ENCODE measurements around the gene ACYP2. TPM values are rescaled to one million over a fixed set of nuclear protein-coding genes. Genes with fewer than 3 reads are reported as not detected.

Gene ACYP2
- total RNA-seq, 3 donors from 2014 or later, result 19.3 to 39.2 (median 27.8) TPM

- no peaks in the 10 kb centered on the region for H3K36me3 ChIP-seq
- DNase-seq (ENCODE audit: low spot score in 2 of 2), result no peak
- H3K27me3 ChIP-seq, result no peaks in the 10 kb centered on the region
- intact Hi-C loops (cut with DNase I; ENCODE audit: low total_unique reads), result no loop called here
- H3K4me1 ChIP-seq, result no peaks in the 10 kb centered on the region
- no peak for TF ChIP-seq POLR2A (IDR thresholded peaks at IDR 0.05)
- TF ChIP-seq POLR2AphosphoS5 (IDR thresholded peaks at IDR 0.05), result no peak
- no peak for TF ChIP-seq CTCF (IDR thresholded peaks at IDR 0.05)
- H3K4me3 ChIP-seq, result no peak overlapping the region
- H3K27ac ChIP-seq, result no peak overlapping the region
- no peaks in the 10 kb centered on the region for H3K9me3 ChIP-seq
Measured at GRCh38 chr2:54308186-54308585, 192.8 kb downstream of the ACYP2 start.

- H3K4me1 ChIP-seq, result no peaks in the 10 kb centered on the region
- H3K27ac ChIP-seq, result no peak overlapping the region
- no peaks in the 10 kb centered on the region for H3K36me3 ChIP-seq
- H3K4me3 ChIP-seq, result no peak overlapping the region
- DNase-seq (ENCODE audit: low spot score in 2 of 2), result no peak
- intact Hi-C loops (cut with DNase I; ENCODE audit: low total_unique reads), result no loop called here
- H3K9me3 ChIP-seq, result no peaks in the 10 kb centered on the region
- no peaks in the 10 kb centered on the region for H3K27me3 ChIP-seq
- TF ChIP-seq POLR2AphosphoS5 (IDR thresholded peaks at IDR 0.05) (no peak), POLR2A (IDR thresholded peaks at IDR 0.05) (no peak), CTCF (IDR thresholded peaks at IDR 0.05) (no peak)
Measured at GRCh38 chr2:54308782-54309181, 193.4 kb downstream of the ACYP2 start.

- DNase-seq (ENCODE audit: low spot score in 2 of 2), result no peak
- Histone ChIP-seq H3K4me1 (no peaks in the 10 kb centered on the region), H3K4me3 (no peak overlapping the region), H3K36me3 (no peaks in the 10 kb centered on the region), H3K9me3 (no peaks in the 10 kb centered on the region), H3K27ac (no peak overlapping the region), H3K27me3 (no peaks in the 10 kb centered on the region)
- no peak for TF ChIP-seq POLR2A (IDR thresholded peaks at IDR 0.05)
- TF ChIP-seq CTCF (IDR thresholded peaks at IDR 0.05), result no peak
- no peak for TF ChIP-seq POLR2AphosphoS5 (IDR thresholded peaks at IDR 0.05)
- intact Hi-C loops (cut with DNase I; ENCODE audit: low total_unique reads), result no loop called here
Measured at GRCh38 chr2:54310311-54310710, 194.9 kb downstream of the ACYP2 start.

- Histone ChIP-seq H3K27ac (no peak overlapping the region), H3K9me3 (no peaks in the 10 kb centered on the region), H3K4me3 (no peak overlapping the region), H3K36me3 (no peaks in the 10 kb centered on the region), H3K27me3 (no peaks in the 10 kb centered on the region), H3K4me1 (no peaks in the 10 kb centered on the region)
- DNase-seq (ENCODE audit: low spot score in 2 of 2), result no peak
- intact Hi-C loops (cut with DNase I; ENCODE audit: low total_unique reads), result no loop called here
- TF ChIP-seq POLR2AphosphoS5 (IDR thresholded peaks at IDR 0.05) (no peak), POLR2A (IDR thresholded peaks at IDR 0.05) (no peak)
Measured at GRCh38 chr2:54310961-54311360, 195.5 kb downstream of the ACYP2 start.

- no peak for DNase-seq (ENCODE audit: low spot score in 2 of 2)
- Histone ChIP-seq H3K9me3 (no peaks in the 10 kb centered on the region), H3K27ac (no peak overlapping the region), H3K27me3 (no peaks in the 10 kb centered on the region), H3K36me3 (no peaks in the 10 kb centered on the region), H3K4me1 (no peaks in the 10 kb centered on the region), H3K4me3 (no peak overlapping the region)
- TF ChIP-seq POLR2AphosphoS5 (IDR thresholded peaks at IDR 0.05) (no peak), POLR2A (IDR thresholded peaks at IDR 0.05) (no peak), CTCF (IDR thresholded peaks at IDR 0.05) (no peak)
- intact Hi-C loops (cut with DNase I; ENCODE audit: low total_unique reads), result no loop called here
Measured at GRCh38 chr2:54313147-54313546, 197.7 kb downstream of the ACYP2 start.

- TF ChIP-seq POLR2AphosphoS5 (IDR thresholded peaks at IDR 0.05) (no peak), CTCF (IDR thresholded peaks at IDR 0.05) (no peak), POLR2A (IDR thresholded peaks at IDR 0.05) (no peak)
- Histone ChIP-seq H3K36me3 (no peaks in the 10 kb centered on the region), H3K4me1 (no peaks in the 10 kb centered on the region), H3K9me3 (no peaks in the 10 kb centered on the region), H3K4me3 (no peak overlapping the region), H3K27me3 (no peaks in the 10 kb centered on the region), H3K27ac (no peak overlapping the region)
- intact Hi-C loops (cut with DNase I; ENCODE audit: low total_unique reads), result no loop called here
- no peak for DNase-seq (ENCODE audit: low spot score in 2 of 2)
Measured at GRCh38 chr2:54317973-54318372, 202.6 kb downstream of the ACYP2 start.
